RWPE2 (cell line): ENCODE data around the gene TXNDC5.

Experiments used
- ATAC-seq: fragments of 200-7000 bp; cut with Tn5 transposase; 3 replicates; pipeline ENCODE4 v1.9.1; 2021; ENCODE audit warnings: low read depth
- DNase-seq: peaks from one replicate; pipeline ENCODE4 v3.0.0-alpha.2; 2020; ENCODE audit warnings: low spot score
- H3K27ac ChIP-seq: fragments of 450-650 bp; 2 replicates; pipeline ENCODE4 v1.5.1; 2017; ENCODE audit warnings: mild to moderate bottlenecking; ENCODE audit not compliant: poor library complexity, severe bottlenecking
- H3K27me3 ChIP-seq: fragments of 250-450 bp; sonication (Bioruptor Pico); 2 replicates; pipeline ENCODE4 v1.5.1; 2021; ENCODE audit warnings: mild to moderate bottlenecking, moderate library complexity; ENCODE audit not compliant: insufficient read depth, poor library complexity, severe bottlenecking
- H3K36me3 ChIP-seq: fragments of 250-450 bp; sonication (Bioruptor Pico); 2 replicates; pipeline ENCODE4 v1.5.1; 2020; ENCODE audit warnings: low read depth, mild to moderate bottlenecking, moderate library complexity
- H3K4me1 ChIP-seq: fragments of 250-450 bp; sonication (Bioruptor Pico); 2 replicates; pipeline ENCODE4 v1.5.1; 2021; ENCODE audit warnings: mild to moderate bottlenecking, moderate library complexity; ENCODE audit not compliant: insufficient read depth, poor library complexity, severe bottlenecking
- H3K4me3 ChIP-seq: fragments of 250-450 bp; sonication (Bioruptor Pico); 2 replicates; pipeline ENCODE4 v1.5.1; 2021; ENCODE audit warnings: mild to moderate bottlenecking, moderate library complexity; ENCODE audit not compliant: severe bottlenecking
- H3K9me3 ChIP-seq: fragments of 250-450 bp; sonication (Bioruptor Pico); 2 replicates; pipeline ENCODE4 v1.5.1; 2021; ENCODE audit warnings: mild to moderate bottlenecking, moderate library complexity; ENCODE audit not compliant: severe bottlenecking
- CTCF ChIP-seq: fragments of 450-650 bp; IDR thresholded peaks from one replicate; pipeline ENCODE4 v1.5.1; 2017; ENCODE audit warnings: mild to moderate bottlenecking, moderate library complexity; ENCODE audit not compliant: poor library complexity, severe bottlenecking

The TXNDC5 gene

GRCh38 chr6:7883381-7883780 lies 27.2 kb downstream of the TXNDC5 start:
- Histone ChIP-seq H3K9me3 (no peaks in the 10 kb centered on the region), H3K36me3 (peaks cover 75% of the 10 kb centered on the region), H3K4me3 (no peak overlapping the region), H3K4me1 (no peaks in the 10 kb centered on the region), H3K27me3 (no peaks in the 10 kb centered on the region), H3K27ac (no peak overlapping the region)
- DNase-seq (no peak), ATAC-seq (no peak)
- TF ChIP-seq CTCF: no peak

- H3K4me3 ChIP-seq: no peak overlapping the region
- no peaks in the 10 kb centered on the region for H3K9me3 ChIP-seq
- TF ChIP-seq CTCF: no peak
- ATAC-seq: no peak
- peaks cover 69% of the 10 kb centered on the region for H3K36me3 ChIP-seq
- no peak for DNase-seq
- H3K27me3 ChIP-seq: no peaks in the 10 kb centered on the region
- H3K4me1 ChIP-seq: no peaks in the 10 kb centered on the region
- H3K27ac ChIP-seq: no peak overlapping the region
Observed at GRCh38 chr6:7882505-7883257, 27.9 kb downstream of the TXNDC5 start.

- Histone ChIP-seq H3K9me3 (no peaks in the 10 kb centered on the region), H3K27me3 (no peaks in the 10 kb centered on the region), H3K4me3 (no peak overlapping the region), H3K36me3 (peaks cover 62% of the 10 kb centered on the region), H3K27ac (no peak overlapping the region), H3K4me1 (no peaks in the 10 kb centered on the region)
- ATAC-seq (no peak; the same call in 2 of the 3 replicates), DNase-seq (no peak)
- no peak for TF ChIP-seq CTCF
Observed at GRCh38 chr6:7881765-7882500, 28.7 kb downstream of the TXNDC5 start.

- H3K27ac ChIP-seq: no peak overlapping the region
- H3K27me3 ChIP-seq: no peaks in the 10 kb centered on the region
- no peaks in the 10 kb centered on the region for H3K9me3 ChIP-seq
- H3K4me1 ChIP-seq: no peaks in the 10 kb centered on the region
- ATAC-seq (no peak; the same call in 2 of the 3 replicates), DNase-seq (no peak)
- H3K36me3 ChIP-seq: peaks cover 50% of the 10 kb centered on the region
- no peak overlapping the region for H3K4me3 ChIP-seq
- TF ChIP-seq CTCF: no peak
Observed at GRCh38 chr6:7880718-7881107, 29.9 kb downstream of the TXNDC5 start.
